Neural cell (in vitro differentiated cells): ENCODE measurements around the gene BRI3.

Source experiments
- CTCF ChIP-seq: fragments of 450-650 bp; IDR thresholded peaks from 2 replicates; pipeline ENCODE4 v1.5.1; 2014; ENCODE audit warnings: antibody characterized with exemption, mild to moderate bottlenecking, moderate library complexity; ENCODE audit not compliant: poor library complexity, severe bottlenecking
- EP300 ChIP-seq: fragments of 450-650 bp; conservative IDR thresholded peaks from 2 replicates; pipeline ENCODE4 v1.6.1; 2014; ENCODE audit warnings: antibody characterized with exemption, mild to moderate bottlenecking, moderate library complexity; ENCODE audit not compliant: poor library complexity, severe bottlenecking
- EZH2 ChIP-seq: fragments of 200-600, 300-800 bp; shearing (Covaris generic), sonication (generic); IDR thresholded peaks from 2 replicates; pipeline ENCODE4 v1.6.1; 2014; ENCODE audit warnings: antibody characterized with exemption, low read length, borderline replicate concordance, mild to moderate bottlenecking; ENCODE audit not compliant: insufficient read depth, poor library complexity, severe bottlenecking
- POLR2AphosphoS5 ChIP-seq: IDR thresholded peaks from 2 replicates; pipeline ENCODE4 v1.6.1; 2012
- RAD21 ChIP-seq: fragments of 450-650 bp; conservative IDR thresholded peaks from 2 replicates; pipeline ENCODE4 v1.6.1; 2014; ENCODE audit warnings: antibody characterized with exemption, mild to moderate bottlenecking, moderate library complexity
- TAF1 ChIP-seq: IDR thresholded peaks from 2 replicates; pipeline ENCODE4 v1.6.1; 2012; ENCODE audit warnings: low read depth

- TF ChIP-seq EZH2 (no peak), POLR2AphosphoS5 (no peak), CTCF (no peak), EP300 (no peak), TAF1 (no peak), RAD21 (no peak)
Observed at GRCh38 chr7:98256431-98256830, 25.1 kb upstream of the BRI3 start.
